Posterior vena cava (tissue), 2 donors: ENCODE data around the gene ERLIN1. TPM values are rescaled to one million over a fixed set of nuclear protein-coding genes. Genes with fewer than 3 reads are reported as not detected.

Source experiments
- DNase-seq: peaks from one replicate; pipeline ENCODE4 v3.0.0-alpha.2; 2020; ENCODE audit warnings: low spot score
- intact Hi-C, 2 donors: fragments of 100-400 bp; cut with DNase I; formaldehyde crosslinking; loops; one replicate each; pipeline versions ENCODE4 v1.14.1 to v1.14.2; 2022 to 2023
- long read RNA-seq, 2 donors: library from polyadenylated mRNA; unstranded; transcript quantifications; one replicate each; pipeline ENCODE4 v2.0.0, GENCODE V29; 2020 to 2021
- total RNA-seq, 2 donors: library from RNA; stranded (reverse); fragmentation: NEBNext Ultra II Directional; extraction: Animal tissue kit (Norgen Biotek cat#: 25700); gene quantifications; one replicate each; pipeline ENCODE4 v1.2.1, GENCODE V29; 2021
- donor health status: DM: yes; HTN: yes; CAD: no.
- donor health status: DM: yes; HTN: yes; CAD: no.

ERLIN1 gene
- 10 to 100 TPM; 17.3 to 20.0 TPM for total RNA-seq
- long read RNA-seq, donor 1, full-length matches to known transcripts = 11 of 15 reads
- long read RNA-seq, donor 1, partial matches to known transcripts = 3 of 15 reads
- long read RNA-seq, donor 1, other reads (novel, unspliced or antisense) = 1 of 15 reads
- long read RNA-seq, donor 2, full-length matches to known transcripts = 5 of 10 reads
- long read RNA-seq, donor 2, partial matches to known transcripts = 1 of 10 reads
- long read RNA-seq, donor 2, other reads (novel, unspliced or antisense) = 4 of 10 reads

GRCh38 chr10:100185364-100186252 lies at the start of gene ERLIN1:
Gene ERLIN1 (minus strand): TSS chr10:100186029. CDS start chr10:100185626, 403 bp downstream.
- peak; percentile 98 for DNase-seq
- intact Hi-C loops = no loop called here

- intact Hi-C loops = no loop called here
- no peak for DNase-seq
Measured at GRCh38 chr10:100232101-100232500, 46.3 kb upstream of the ERLIN1 start.

GRCh38 chr10:100229819-100230422 lies 44.1 kb upstream of the ERLIN1 start:
- intact Hi-C loops = no loop called here
- no peak for DNase-seq

- no peak for DNase-seq
- intact Hi-C loops = no loop called here
Measured at GRCh38 chr10:100223879-100224278, 38.0 kb upstream of the ERLIN1 start.

- intact Hi-C loops = no loop called here
- no peak for DNase-seq
Measured at GRCh38 chr10:100222529-100222928, 36.7 kb upstream of the ERLIN1 start.

GRCh38 chr10:100216006-100216405 lies 30.2 kb upstream of the ERLIN1 start:
- DNase-seq = no peak
- intact Hi-C loops = no loop called here

GRCh38 chr10:100209303-100209702 lies 23.5 kb upstream of the ERLIN1 start:
- no peak for DNase-seq
- intact Hi-C loops = no loop called here

- intact Hi-C loops = no loop called here
- DNase-seq = no peak
Measured at GRCh38 chr10:100208276-100208675, 22.4 kb upstream of the ERLIN1 start.

GRCh38 chr10:100204370-100204769 lies 18.5 kb upstream of the ERLIN1 start:
- intact Hi-C loops = loop anchor here in 1 of 2 donors (5.0 kb wide), 1 partner anchor 578 kb away; no protein-coding TSS in a partner anchor
- no peak for DNase-seq

GRCh38 chr10:100201549-100201948 lies 15.7 kb upstream of the ERLIN1 start:
- intact Hi-C loops = loop anchor here in 1 of 2 donors (5.0 kb wide), 1 partner anchor 581 kb away; no protein-coding TSS in a partner anchor

GRCh38 chr10:100194711-100195110 lies 8.9 kb upstream of the ERLIN1 start:
- no peak for DNase-seq
- intact Hi-C loops = no loop called here

More at GRCh38 chr10:100201549-100201948, 15.7 kb upstream of the ERLIN1 start:
- DNase-seq = no peak

GRCh38 chr10:100192350-100192749 lies 6.5 kb upstream of the ERLIN1 start:
- intact Hi-C loops = no loop called here

GRCh38 chr10:100186253-100187212 lies 704 bp upstream of the ERLIN1 start:
- intact Hi-C loops = no loop called here
- no peak for DNase-seq

More at GRCh38 chr10:100192350-100192749, 6.5 kb upstream of the ERLIN1 start:
- DNase-seq = no peak

- intact Hi-C loops = no loop called here
- no peak for DNase-seq
Measured at GRCh38 chr10:100184840-100185239, 989 bp downstream of the ERLIN1 start.

- intact Hi-C loops = no loop called here
- no peak for DNase-seq
Measured at GRCh38 chr10:100184426-100184825, 1.4 kb downstream of the ERLIN1 start.

GRCh38 chr10:100183481-100183880 lies 2.3 kb downstream of the ERLIN1 start:
- intact Hi-C loops = no loop called here
- no peak for DNase-seq

GRCh38 chr10:100182908-100183307 lies 2.9 kb downstream of the ERLIN1 start:
- intact Hi-C loops = no loop called here
- no peak for DNase-seq

GRCh38 chr10:100182281-100182680 lies 3.5 kb downstream of the ERLIN1 start:
- intact Hi-C loops = no loop called here
- no peak for DNase-seq

GRCh38 chr10:100175875-100176274 lies 10.0 kb downstream of the ERLIN1 start:
- DNase-seq = no peak
- intact Hi-C loops = no loop called here
